ENCODE results near the gene DPP3.
A peak's percentile ranks its signal among the peaks of the same experiment; 100 is the strongest.
"Not testable (repeated sequence)": the region's sequence is repeated elsewhere in the genome, so short reads cannot be mapped to it uniquely, and the experiment has no call there.

Gene DPP3

GRCh38 chr11:66480117-66480938, at the start of gene DPP3:
Gene DPP3 (plus strand): TSS chr11:66480434. CDS start chr11:66482201, 1,767 bp downstream.
- peak; percentile 97 for DNase-seq

- DNase-seq = not testable (repeated sequence)
Observed at GRCh38 chr11:66431287-66431686, 48.9 kb upstream of the DPP3 start.

GRCh38 chr11:66431871-66432329, 48.3 kb upstream of the DPP3 start:
- DNase-seq = not testable (repeated sequence)

GRCh38 chr11:66432597-66432996, 47.6 kb upstream of the DPP3 start:
- no peak for DNase-seq

- DNase-seq = no peak
Observed at GRCh38 chr11:66437979-66438503, 42.2 kb upstream of the DPP3 start.

GRCh38 chr11:66438504-66439466, 41.4 kb upstream of the DPP3 start, which contains the start of gene MRPL11:
Gene MRPL11 (minus strand): TSS chr11:66438848. CDS start chr11:66438754, 94 bp downstream.
- peak; percentile 92 for DNase-seq

- DNase-seq = not testable (repeated sequence)
Observed at GRCh38 chr11:66440101-66440939, 39.9 kb upstream of the DPP3 start.

- DNase-seq = not testable (repeated sequence)
Observed at GRCh38 chr11:66440940-66441282, 39.3 kb upstream of the DPP3 start.

- no peak for DNase-seq
Observed at GRCh38 chr11:66443602-66444001, 36.6 kb upstream of the DPP3 start.

GRCh38 chr11:66447012-66447411, 33.2 kb upstream of the DPP3 start:
- DNase-seq = no peak

GRCh38 chr11:66448523-66448922, 31.7 kb upstream of the DPP3 start:
- no peak for DNase-seq

- no peak for DNase-seq
Observed at GRCh38 chr11:66450560-66450959, 29.7 kb upstream of the DPP3 start.

- no peak for DNase-seq
Observed at GRCh38 chr11:66451663-66452062, 28.6 kb upstream of the DPP3 start.

GRCh38 chr11:66454247-66454646, 26.0 kb upstream of the DPP3 start:
- DNase-seq = no peak

- DNase-seq = no peak
Observed at GRCh38 chr11:66454828-66455227, 25.4 kb upstream of the DPP3 start.

- no peak for DNase-seq
Observed at GRCh38 chr11:66457826-66458225, 22.4 kb upstream of the DPP3 start.

- no peak for DNase-seq
Observed at GRCh38 chr11:66459138-66459778, 21.0 kb upstream of the DPP3 start.

- no peak for DNase-seq
Observed at GRCh38 chr11:66462010-66462409, 18.2 kb upstream of the DPP3 start.

- no peak for DNase-seq
Observed at GRCh38 chr11:66462911-66463310, 17.3 kb upstream of the DPP3 start.

- not testable (repeated sequence) for DNase-seq
Observed at GRCh38 chr11:66464116-66464515, 16.1 kb upstream of the DPP3 start.

GRCh38 chr11:66464916-66465315, 15.3 kb upstream of the DPP3 start:
- DNase-seq = no peak
